Stimulated activated CD4-positive, alpha-beta T cell treated with anti-CD3 and anti-CD28 coated beads, Interleukin-4, amount 100 ng/mL, for 24 hours (primary cell): ENCODE data around the gene ALDH9A1.
"Not testable (repeated sequence)": the region's sequence is repeated elsewhere in the genome, so short reads cannot be mapped to it uniquely, and the experiment has no call there.

Source experiments
- DNase-seq: peaks from one replicate; pipeline ENCODE4 v3.0.0-alpha.2; 2020

ALDH9A1 gene

GRCh38 chr1:165697881-165698760 is at the start of gene ALDH9A1:
Gene ALDH9A1, minus strand, starts transcription at chr1:165698562. Its CDS starts 4 bp downstream, at chr1:165698558.
- DNase-seq, result peak; percentile 88

DNA sequence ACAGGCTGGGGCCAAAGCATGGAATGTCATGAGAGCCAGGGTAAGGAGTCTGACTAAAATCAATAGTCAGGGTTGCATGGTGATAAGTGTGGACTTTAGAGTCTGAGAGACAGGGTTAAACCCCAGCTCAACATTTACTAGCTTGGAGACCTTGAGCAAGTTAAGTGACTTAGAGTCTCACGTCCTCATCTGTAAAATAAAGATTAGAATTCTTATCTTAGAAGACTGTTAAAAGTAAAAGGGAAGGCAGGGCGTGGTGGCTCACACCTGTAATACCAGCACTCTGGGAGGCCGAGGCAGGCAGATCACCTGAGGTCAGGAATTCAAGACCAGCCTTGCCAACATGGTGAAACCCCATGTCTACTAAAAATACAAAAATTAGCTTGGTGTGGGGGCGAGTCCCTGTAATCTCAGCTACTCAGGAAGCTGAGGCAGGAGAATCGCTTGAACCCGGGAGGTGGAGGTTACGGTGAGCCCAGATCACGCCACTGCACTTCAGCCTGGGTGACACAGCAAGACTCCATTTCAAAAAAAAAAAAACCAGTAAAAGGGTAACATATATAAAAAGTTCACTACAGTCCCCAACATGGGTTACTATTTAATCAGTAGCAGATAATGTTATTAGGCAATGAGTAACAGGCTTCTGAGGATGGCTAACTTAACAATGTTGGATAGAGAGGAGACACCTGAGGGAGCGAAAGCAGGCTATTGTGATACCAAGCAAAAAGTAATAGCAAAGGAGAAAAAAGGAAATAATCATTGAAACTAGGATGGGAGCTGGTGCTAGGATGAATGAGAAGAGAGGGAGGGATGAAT is 49.5 kb upstream of the ALDH9A1 start:
- DNase-seq, result no peak

DNA sequence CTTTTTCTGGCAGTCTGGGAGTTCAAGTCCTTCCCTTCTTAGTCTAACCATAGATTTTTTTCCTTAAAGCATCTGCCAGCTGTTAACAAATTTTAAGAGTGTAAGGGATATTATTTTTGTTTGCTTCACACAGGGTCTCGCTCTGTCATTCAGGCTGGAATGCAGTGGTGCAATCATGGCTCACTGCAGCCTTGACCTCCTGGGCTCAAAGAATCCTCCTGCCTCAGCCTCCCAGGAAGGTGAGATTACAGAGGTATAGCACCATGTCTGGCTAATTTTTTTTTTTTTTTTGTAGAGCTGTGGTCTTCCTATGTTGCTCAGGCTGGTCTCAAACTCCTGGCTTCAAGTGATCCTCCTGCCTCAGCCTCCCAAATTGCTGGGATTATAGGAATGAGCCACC is 46.6 kb upstream of the ALDH9A1 start:
- not testable (repeated sequence) for DNase-seq

DNA sequence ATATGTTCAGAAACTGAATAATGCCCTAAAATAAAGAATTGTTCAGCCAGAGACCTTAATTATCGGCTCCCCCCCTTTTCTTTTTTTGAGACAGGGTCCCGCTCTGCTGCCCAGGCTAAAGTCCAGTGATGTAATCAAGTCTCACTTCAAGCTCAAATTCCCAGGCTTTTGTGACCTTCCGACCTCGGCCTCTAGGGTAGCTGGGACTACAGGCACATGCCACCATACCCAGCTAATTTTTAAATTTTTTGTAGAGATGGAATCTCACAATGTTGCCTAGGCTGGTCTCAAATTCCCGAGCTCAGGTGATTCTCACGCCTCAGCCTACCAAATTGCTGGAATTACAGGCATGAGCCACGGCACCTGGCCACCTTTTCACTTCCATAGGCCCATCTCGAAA is 43.8 kb upstream of the ALDH9A1 start:
- DNase-seq, result no peak

GRCh38 chr1:165738794-165739193 is 40.4 kb upstream of the ALDH9A1 start:
- no peak for DNase-seq

DNA sequence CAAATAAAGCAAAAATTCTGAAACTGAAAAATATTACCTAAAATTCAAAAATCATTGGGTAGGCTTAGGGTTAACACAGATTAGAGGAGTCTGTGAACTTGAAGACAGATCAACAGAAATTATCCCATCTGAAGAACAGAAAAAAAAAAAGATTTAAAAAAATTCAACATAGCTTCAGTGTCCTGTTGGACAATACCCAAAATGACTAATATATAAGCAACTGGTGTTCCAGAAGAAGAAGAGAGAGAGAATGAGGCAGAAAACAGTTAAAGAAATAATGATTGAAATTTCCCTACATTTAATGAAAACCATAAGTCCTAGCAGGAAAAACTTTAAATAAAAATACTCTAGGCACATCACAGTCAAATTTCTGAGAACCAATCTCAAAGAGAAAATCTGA is 38.8 kb upstream of the ALDH9A1 start:
- no peak for DNase-seq

- DNase-seq, result no peak
Observed at GRCh38 chr1:165734906-165735305, 36.5 kb upstream of the ALDH9A1 start.

- DNase-seq, result no peak
Observed at GRCh38 chr1:165726841-165727240, 28.5 kb upstream of the ALDH9A1 start.

- DNase-seq, result no peak
Observed at GRCh38 chr1:165726169-165726568, 27.8 kb upstream of the ALDH9A1 start.

- peak; percentile 18 for DNase-seq
Observed at GRCh38 chr1:165717918-165718515, 19.7 kb upstream of the ALDH9A1 start.

DNA sequence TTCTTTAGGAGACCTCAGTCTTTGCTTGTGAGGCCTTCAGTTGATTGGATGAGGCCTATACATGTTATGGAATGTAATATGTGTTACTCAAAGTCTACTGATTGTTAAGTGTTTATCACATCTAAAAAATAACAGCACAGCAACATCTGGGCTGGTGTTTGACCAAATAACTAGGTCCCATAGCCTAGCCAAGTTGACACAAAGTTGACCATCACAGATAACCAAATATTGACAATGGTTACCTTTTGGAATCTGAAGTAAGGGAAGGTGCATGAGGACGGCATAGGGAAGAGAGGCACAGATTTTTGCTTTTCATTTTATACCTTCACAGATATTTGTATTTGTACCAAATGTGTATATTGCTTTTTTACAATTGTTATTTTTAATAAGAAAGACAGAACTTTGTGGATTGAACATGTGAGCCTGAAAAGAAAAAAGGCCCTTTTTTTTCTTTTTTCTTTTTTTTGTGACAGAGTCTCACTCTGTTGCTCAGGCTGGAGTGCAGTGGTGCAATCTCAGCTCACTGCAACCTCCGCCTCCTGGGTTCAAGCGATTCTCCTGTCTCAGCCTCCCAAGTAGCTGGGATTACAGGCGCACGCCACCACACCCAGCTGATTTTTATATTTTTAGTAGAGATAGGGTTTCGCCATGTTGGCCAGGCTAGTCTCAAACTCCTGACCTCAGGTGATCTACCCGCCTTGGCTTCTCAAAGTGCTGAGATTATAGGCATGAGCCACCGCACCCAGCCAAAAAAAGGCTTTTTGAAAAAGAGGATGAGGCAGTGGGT is 18.1 kb upstream of the ALDH9A1 start:
- not testable (repeated sequence) for DNase-seq

- DNase-seq, result no peak
Observed at GRCh38 chr1:165712764-165713163, 14.4 kb upstream of the ALDH9A1 start.

GRCh38 chr1:165707984-165708706 is 9.8 kb upstream of the ALDH9A1 start:
- DNase-seq, result no peak

DNA sequence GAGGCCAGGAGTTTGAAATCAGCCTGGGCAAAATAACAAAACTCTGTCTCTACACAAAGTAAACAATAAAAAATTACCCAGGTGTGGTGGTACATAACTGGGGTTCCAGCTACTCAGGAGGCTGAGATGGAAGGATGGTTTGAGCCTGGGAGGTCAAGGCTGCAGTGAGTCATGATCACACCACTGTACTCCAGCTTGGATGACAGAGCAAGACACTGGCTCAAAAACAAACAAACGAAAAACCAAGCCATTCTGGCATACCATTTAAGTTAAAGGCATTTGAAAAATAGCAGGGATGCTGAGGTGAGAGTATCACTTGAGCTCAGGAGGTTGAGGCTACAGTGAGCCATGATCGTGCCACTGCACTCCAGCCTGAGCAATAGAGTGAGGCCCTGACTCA is 5.3 kb upstream of the ALDH9A1 start:
- DNase-seq, result no peak

GRCh38 chr1:165701922-165702321 is 3.6 kb upstream of the ALDH9A1 start:
- not testable (repeated sequence) for DNase-seq

DNA sequence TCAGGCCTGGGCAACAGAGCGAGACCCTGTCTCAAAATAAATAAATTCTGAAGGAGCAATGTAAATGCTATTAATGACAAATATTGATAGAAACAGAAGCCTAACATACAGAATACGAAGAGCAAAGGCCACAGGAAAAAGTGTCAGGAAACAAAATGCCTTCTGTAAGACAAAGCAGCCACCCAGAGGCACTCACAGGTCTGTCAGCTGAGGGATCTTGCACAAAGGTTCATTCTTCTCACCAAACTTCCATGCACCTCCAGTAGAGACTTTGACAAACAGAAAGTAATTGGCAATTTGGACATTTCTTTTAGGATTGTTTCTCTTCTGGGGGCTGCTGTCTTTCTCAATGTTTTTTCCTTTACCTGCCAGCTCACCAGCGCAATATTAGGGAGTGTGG is 1.2 kb upstream of the ALDH9A1 start:
- DNase-seq, result no peak

DNA sequence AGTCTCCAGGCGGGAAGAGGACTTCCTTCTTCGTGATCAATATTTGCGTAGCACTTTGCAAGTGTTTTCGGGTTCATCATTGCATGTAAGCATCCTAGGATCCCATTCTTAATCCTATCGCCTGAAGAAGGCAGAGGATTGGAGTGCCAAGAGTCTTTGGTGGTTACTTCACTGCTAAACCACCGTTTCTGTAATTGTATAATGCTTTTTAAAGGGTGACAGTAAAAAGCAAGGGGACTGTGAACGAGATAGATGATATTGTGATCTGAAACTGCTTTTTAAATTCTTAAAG is 345 bp upstream of the ALDH9A1 start:
- DNase-seq, result no peak

DNA sequence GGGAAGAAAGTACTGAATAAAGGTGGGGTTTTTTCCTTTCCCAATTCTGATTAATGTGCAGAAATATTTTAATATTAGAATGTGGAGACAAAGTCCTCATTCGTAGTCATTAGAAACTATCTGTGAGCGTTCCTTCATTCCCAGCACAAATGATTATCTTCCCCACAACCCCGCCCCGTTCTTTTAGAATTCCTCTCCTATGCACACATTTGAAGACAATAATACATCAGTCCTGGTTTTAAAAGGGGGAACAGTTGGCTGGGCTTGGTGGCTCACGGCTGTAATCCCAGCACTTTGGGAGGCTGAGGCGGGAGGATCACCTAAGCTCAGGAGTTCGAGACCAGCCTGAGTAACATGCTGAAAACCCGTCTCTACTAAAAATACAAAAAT is 876 bp downstream of the ALDH9A1 start:
- DNase-seq, result no peak

GRCh38 chr1:165696625-165697100 is 1.7 kb downstream of the ALDH9A1 start:
- no peak for DNase-seq

- DNase-seq, result no peak
Observed at GRCh38 chr1:165695031-165695430, 3.3 kb downstream of the ALDH9A1 start.

DNA sequence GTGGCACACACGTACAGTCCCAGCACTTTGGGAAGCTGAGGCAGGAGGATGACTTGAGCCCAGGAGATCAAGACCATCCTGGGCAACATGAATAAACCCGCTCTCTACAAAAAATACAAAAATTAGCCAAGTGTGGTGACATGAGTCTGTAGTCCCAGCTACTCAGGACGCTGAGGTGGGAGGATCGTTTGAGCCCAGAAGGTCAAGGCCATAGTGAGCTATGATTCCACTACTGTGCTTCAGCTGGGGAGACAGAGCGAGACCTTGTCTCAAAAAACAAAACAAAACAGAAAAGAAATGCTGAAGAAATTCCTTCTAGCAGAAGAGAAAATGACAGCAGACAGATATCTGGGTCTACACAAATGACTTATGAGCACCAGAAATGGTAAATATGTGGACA is 10.3 kb downstream of the ALDH9A1 start:
- DNase-seq, result no peak

DNA sequence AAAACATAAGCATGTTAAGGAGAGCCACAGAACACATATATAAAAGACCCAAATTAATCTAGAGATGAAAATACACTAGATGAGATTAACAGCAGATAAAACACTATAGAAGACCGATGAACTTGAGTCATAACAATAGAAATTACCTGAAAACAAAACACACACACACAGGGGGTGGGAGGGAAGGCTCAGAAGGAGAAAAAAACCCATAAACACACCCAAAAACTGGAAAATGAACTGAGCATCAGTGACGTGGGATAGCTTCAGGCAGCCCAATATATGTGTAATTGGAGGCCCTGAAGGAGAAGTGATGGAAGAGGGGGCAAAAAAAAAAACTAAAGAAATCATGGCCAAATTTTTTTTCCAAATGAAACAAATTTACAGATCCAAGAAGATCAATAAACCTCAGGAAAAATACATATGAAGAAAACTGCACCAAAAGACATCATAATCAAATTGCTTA is 11.4 kb downstream of the ALDH9A1 start:
- DNase-seq, result no peak
